Measurements from ENCODE around the gene CREB3L2.

DNA sequence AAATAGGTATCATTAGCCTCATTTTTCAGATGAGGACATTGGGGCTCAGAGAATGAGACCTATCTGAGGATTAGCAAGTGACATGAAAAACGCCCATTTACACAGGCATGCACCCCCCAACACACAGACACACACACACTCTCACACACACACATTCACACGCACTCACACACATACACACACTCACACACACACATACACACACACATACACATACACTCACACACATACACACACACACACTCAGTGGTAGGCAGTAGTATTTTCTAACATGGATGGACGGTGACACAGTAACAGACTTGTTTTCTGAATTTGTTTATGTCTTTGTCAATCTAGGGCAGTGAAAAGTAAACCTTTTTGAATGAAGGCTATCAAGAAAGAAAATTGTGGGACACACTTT, 176.4 kb downstream of the CREB3L2 start:
- TF ChIP-seq, protein P1, sequence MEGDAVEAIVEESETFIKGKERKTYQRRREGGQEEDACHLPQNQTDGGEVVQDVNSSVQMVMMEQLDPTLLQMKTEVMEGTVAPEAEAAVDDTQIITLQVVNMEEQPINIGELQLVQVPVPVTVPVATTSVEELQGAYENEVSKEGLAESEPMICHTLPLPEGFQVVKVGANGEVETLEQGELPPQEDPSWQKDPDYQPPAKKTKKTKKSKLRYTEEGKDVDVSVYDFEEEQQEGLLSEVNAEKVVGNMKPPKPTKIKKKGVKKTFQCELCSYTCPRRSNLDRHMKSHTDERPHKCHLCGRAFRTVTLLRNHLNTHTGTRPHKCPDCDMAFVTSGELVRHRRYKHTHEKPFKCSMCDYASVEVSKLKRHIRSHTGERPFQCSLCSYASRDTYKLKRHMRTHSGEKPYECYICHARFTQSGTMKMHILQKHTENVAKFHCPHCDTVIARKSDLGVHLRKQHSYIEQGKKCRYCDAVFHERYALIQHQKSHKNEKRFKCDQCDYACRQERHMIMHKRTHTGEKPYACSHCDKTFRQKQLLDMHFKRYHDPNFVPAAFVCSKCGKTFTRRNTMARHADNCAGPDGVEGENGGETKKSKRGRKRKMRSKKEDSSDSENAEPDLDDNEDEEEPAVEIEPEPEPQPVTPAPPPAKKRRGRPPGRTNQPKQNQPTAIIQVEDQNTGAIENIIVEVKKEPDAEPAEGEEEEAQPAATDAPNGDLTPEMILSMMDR (conservative IDR thresholded peaks at IDR 0.05 in 1 of 2, IDR thresholded peaks at IDR 0.05 in 1 of 2; ENCODE audit: low read depth in 1 of 2, low read length in 2 of 2), result no peak
- no peak for TF ChIP-seq EZH2 (IDR thresholded peaks at IDR 0.05; ENCODE audit: low read length, missing control alignments)

Data from fibroblast of lung (primary cell).